ENCODE measurements around the gene TMEM91.
A peak's percentile ranks its signal among the peaks of the same experiment; 100 is the strongest.
"Not testable (repeated sequence)": the region's sequence is repeated elsewhere in the genome, so short reads cannot be mapped to it uniquely, and the experiment has no call there.

Gene TMEM91

GRCh38 chr19:41363371-41363752, 13.0 kb upstream of the TMEM91 start:
- Mint-ChIP-seq H3K4me3 (peak overlapping the region; percentile 89), H3K27ac (peak overlapping the region; percentile 99), H3K9me3 (no peaks in the 10 kb centered on the region), H3K36me3 (peaks cover 23% of the 10 kb centered on the region), H3K4me1 (peaks cover 17% of the 10 kb centered on the region)
- DNase-seq (ENCODE audit: low spot score in 2 of 2) (no peak), ATAC-seq (no peak)

- H3K27ac Mint-ChIP-seq, result peak within 1 kb of the TSS; percentile 99
- DNase-seq (ENCODE audit: low spot score in 2 of 2) (peak; percentile 91 to 98), ATAC-seq (peak; percentile 97)
- H3K4me1 Mint-ChIP-seq, result peaks cover 15% of the 10 kb centered on the region
- H3K4me3 Mint-ChIP-seq, result peak within 1 kb of the TSS; percentile 89
- peaks cover 23% of the 10 kb centered on the region for H3K36me3 Mint-ChIP-seq
- H3K9me3 Mint-ChIP-seq, result no peaks in the 10 kb centered on the region
Observed at GRCh38 chr19:41363753-41364523, 12.4 kb upstream of the TMEM91 start, which contains the start of gene B9D2. B9D2 (minus strand) TSS chr19:41364149; CDS start chr19:41363519, 630 bp downstream.

- DNase-seq (ENCODE audit: low spot score in 2 of 2), result no peak
- H3K4me1 Mint-ChIP-seq, result peaks cover 15% of the 10 kb centered on the region
- no peaks in the 10 kb centered on the region for H3K9me3 Mint-ChIP-seq
- peaks cover 23% of the 10 kb centered on the region for H3K36me3 Mint-ChIP-seq
- peak overlapping the region; percentile 99 for H3K27ac Mint-ChIP-seq
- ATAC-seq, result no peak
- H3K4me3 Mint-ChIP-seq, result peak overlapping the region; percentile 89
Observed at GRCh38 chr19:41364524-41365391, 11.6 kb upstream of the TMEM91 start.

GRCh38 chr19:41366089-41366488, 10.2 kb upstream of the TMEM91 start:
- Mint-ChIP-seq H3K4me3 (no peak overlapping the region), H3K36me3 (peaks cover 18% of the 10 kb centered on the region), H3K4me1 (peaks cover 15% of the 10 kb centered on the region), H3K27ac (peak overlapping the region; percentile 46), H3K9me3 (no peaks in the 10 kb centered on the region)
- no peak for ATAC-seq
- DNase-seq (ENCODE audit: low spot score in 2 of 2), result no peak

GRCh38 chr19:41367848-41368301, 8.5 kb upstream of the TMEM91 start:
- ATAC-seq (no peak), DNase-seq (ENCODE audit: low spot score in 2 of 2) (no peak)
- Mint-ChIP-seq H3K9me3 (no peaks in the 10 kb centered on the region), H3K27ac (no peak overlapping the region), H3K36me3 (peaks cover 18% of the 10 kb centered on the region), H3K4me1 (peaks cover 20% of the 10 kb centered on the region), H3K4me3 (no peak overlapping the region)

GRCh38 chr19:41369769-41370168, 6.6 kb upstream of the TMEM91 start:
- H3K4me1 Mint-ChIP-seq, result peaks cover 7% of the 10 kb centered on the region
- H3K9me3 Mint-ChIP-seq, result no peaks in the 10 kb centered on the region
- no peak overlapping the region for H3K4me3 Mint-ChIP-seq
- DNase-seq (ENCODE audit: low spot score in 2 of 2) (no peak), ATAC-seq (no peak)
- no peak overlapping the region for H3K27ac Mint-ChIP-seq
- peaks cover 6% of the 10 kb centered on the region for H3K36me3 Mint-ChIP-seq

- not testable (repeated sequence) for H3K9me3 Mint-ChIP-seq
- H3K27ac Mint-ChIP-seq, result peak overlapping the region; percentile 79
Observed at GRCh38 chr19:41371119-41371518, 5.2 kb upstream of the TMEM91 start.

GRCh38 chr19:41371541-41371940, 4.8 kb upstream of the TMEM91 start:
- DNase-seq (ENCODE audit: low spot score in 2 of 2), result no peak
- Mint-ChIP-seq H3K27ac (peak overlapping the region; percentile 79), H3K36me3 (no peaks in the 10 kb centered on the region), H3K9me3 (no peaks in the 10 kb centered on the region), H3K4me1 (peaks cover 14% of the 10 kb centered on the region), H3K4me3 (no peak overlapping the region)
- ATAC-seq, result no peak

More at GRCh38 chr19:41371119-41371518, 5.2 kb upstream of the TMEM91 start:
- ATAC-seq; H3K4me3 Mint-ChIP-seq; H3K36me3 Mint-ChIP-seq; DNase-seq (ENCODE audit: low spot score in 2 of 2): not testable (repeated sequence)
- H3K4me1 Mint-ChIP-seq, result peaks cover 12% of the 10 kb centered on the region

- Mint-ChIP-seq H3K27ac (no peak overlapping the region), H3K4me1 (peaks cover 24% of the 10 kb centered on the region), H3K36me3 (peaks cover 6% of the 10 kb centered on the region), H3K9me3 (no peaks in the 10 kb centered on the region), H3K4me3 (no peak overlapping the region)
- DNase-seq (ENCODE audit: low spot score in 2 of 2) (no peak), ATAC-seq (no peak)
Observed at GRCh38 chr19:41372501-41372900, 3.8 kb upstream of the TMEM91 start.

GRCh38 chr19:41373993-41374392, 2.3 kb upstream of the TMEM91 start:
- Mint-ChIP-seq H3K27ac (no peak overlapping the region), H3K4me3 (no peak overlapping the region), H3K36me3 (peaks cover 12% of the 10 kb centered on the region), H3K9me3 (no peaks in the 10 kb centered on the region), H3K4me1 (peaks cover 30% of the 10 kb centered on the region)
- no peak for DNase-seq (ENCODE audit: low spot score in 2 of 2)
- ATAC-seq, result no peak

- ATAC-seq (peak; percentile 76), DNase-seq (ENCODE audit: low spot score in 2 of 2) (no peak)
- peak overlapping the region; percentile 61 for H3K4me3 Mint-ChIP-seq
- peaks cover 24% of the 10 kb centered on the region for H3K4me1 Mint-ChIP-seq
- peaks cover 21% of the 10 kb centered on the region for H3K36me3 Mint-ChIP-seq
- H3K9me3 Mint-ChIP-seq, result no peaks in the 10 kb centered on the region
- H3K27ac Mint-ChIP-seq, result peak overlapping the region; percentile 77
Observed at GRCh38 chr19:41376998-41377365, 649 bp downstream of the TMEM91 start.

- no peak for DNase-seq (ENCODE audit: low spot score in 2 of 2)
- peak; percentile 38 for ATAC-seq
- Mint-ChIP-seq H3K36me3 (peaks cover 26% of the 10 kb centered on the region), H3K4me3 (no peak overlapping the region), H3K4me1 (peaks cover 24% of the 10 kb centered on the region), H3K27ac (peak overlapping the region; percentile 63), H3K9me3 (no peaks in the 10 kb centered on the region)
Observed at GRCh38 chr19:41377977-41378709, 1.8 kb downstream of the TMEM91 start.

- not testable (repeated sequence) for H3K4me3 Mint-ChIP-seq; H3K27ac Mint-ChIP-seq; H3K9me3 Mint-ChIP-seq; ATAC-seq; DNase-seq (ENCODE audit: low spot score in 2 of 2)
- peaks cover 16% of the 10 kb centered on the region for H3K4me1 Mint-ChIP-seq
- peaks cover 48% of the 10 kb centered on the region for H3K36me3 Mint-ChIP-seq
Observed at GRCh38 chr19:41381536-41381935, 5.2 kb downstream of the TMEM91 start.

GRCh38 chr19:41384351-41384750, 8.0 kb downstream of the TMEM91 start:
- Mint-ChIP-seq H3K36me3 (peaks cover 60% of the 10 kb centered on the region), H3K4me3 (no peak overlapping the region), H3K9me3 (no peaks in the 10 kb centered on the region), H3K4me1 (no peaks in the 10 kb centered on the region), H3K27ac (no peak overlapping the region)
- DNase-seq (ENCODE audit: low spot score in 2 of 2), result no peak
- no peak for ATAC-seq

GRCh38 chr19:41386442-41386841, 10.1 kb downstream of the TMEM91 start:
- Mint-ChIP-seq H3K4me1 (no peaks in the 10 kb centered on the region), H3K27ac (peak overlapping the region; percentile 7), H3K9me3 (no peaks in the 10 kb centered on the region), H3K36me3 (peaks cover 72% of the 10 kb centered on the region), H3K4me3 (no peak overlapping the region)
- DNase-seq (ENCODE audit: low spot score in 2 of 2), result no peak
- no peak for ATAC-seq
